Astrocyte of the hippocampus (primary cell): ENCODE measurements around the gene ZEB2.

Source experiments
- DNase-seq: peaks from one replicate; pipeline ENCODE4 v3.0.0; 2011; ENCODE audit warnings: low read depth, low spot score

Gene ZEB2

DNA sequence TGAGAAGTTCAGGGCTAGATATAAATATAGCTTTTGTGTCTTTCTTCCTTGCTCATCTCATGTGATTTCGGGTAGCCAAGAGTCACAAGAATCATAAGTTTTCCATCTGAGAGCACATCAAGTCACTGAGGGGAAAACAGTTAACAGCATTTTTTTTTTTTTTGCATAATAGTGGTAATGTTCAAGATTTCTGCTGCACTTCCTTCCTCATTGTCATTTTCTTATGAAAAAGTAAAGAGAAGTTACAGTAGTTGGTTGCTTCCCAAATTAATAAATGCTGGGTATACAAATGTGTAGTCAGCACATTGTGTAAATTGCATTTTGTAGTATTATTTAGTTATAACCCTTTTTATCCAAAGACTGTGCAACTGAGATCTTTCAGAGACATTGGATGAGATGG is 93.6 kb downstream of the ZEB2 start:
- DNase-seq: no peak

DNA sequence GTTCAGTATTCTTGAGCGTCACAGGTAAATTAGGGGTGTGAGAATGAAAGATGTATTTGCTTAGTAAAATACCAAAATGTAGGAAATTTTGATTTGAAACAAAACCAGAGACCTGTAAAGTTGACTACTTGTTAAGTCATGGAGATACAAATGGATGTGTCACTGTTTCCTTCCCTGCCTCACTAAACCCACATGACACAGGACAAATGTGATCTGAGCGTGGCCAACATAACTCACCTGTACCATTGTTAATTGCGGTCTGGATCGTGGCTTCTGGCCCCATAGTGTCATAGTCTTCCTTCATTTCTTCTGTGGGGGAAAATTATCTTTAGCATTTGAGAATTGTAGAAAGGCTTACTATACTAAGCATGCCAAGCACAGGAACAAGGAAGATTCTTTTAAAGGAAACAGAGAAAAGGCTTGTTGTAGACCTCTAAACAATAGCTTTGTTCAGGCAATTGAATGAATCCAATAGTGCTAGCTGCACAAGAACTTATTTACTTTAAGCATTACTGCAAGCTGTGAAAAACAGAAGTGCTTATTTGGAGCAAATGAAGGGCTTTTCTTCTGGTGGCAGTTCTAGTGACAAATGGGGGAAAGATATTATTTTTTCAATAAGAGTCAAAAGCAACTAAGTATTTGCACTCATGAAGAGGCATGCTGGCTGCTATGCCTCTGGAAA is 95.2 kb downstream of the ZEB2 start:
- DNase-seq: no peak

DNA sequence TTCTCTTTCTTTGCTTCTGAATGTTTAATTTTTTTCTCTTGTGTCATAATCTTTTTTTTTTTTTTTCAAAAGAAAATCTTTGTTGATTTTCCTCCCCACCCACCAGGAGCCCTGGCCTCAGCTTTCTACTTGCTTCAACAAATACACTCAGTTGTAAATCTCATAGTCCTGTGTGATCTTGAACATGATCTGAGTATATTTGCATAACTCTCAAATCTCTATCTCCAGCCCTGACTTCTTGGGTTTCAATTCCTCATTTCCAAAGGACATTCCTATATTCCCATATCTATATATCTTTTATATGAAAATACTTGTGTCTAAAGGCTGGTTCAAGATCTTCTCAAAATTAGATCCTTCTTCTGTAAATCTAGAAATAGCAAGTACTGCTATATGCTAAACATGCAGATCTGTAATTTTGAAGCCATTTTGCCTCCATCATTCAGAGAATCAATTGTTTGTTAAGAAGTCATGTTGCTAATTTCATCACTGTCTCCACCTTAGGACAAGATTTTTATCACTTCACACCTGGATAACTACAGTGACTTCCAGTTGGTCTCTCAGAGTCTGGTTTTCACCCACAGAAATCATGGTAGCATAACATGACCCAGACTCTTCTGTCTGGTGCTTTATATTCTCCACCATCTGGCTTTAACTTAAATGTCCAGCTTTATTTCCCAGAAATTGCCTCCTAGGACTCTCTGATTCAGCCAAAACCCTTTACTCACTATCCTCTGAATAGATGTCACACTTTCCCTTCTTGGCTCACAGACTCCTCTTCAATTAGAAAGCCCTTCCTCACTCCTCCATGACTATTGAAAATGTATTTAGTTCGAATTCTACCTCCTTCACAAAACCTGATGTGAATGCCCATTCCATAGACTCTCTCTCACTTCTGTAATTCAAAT is 98.1 kb downstream of the ZEB2 start:
- DNase-seq: no peak

DNA sequence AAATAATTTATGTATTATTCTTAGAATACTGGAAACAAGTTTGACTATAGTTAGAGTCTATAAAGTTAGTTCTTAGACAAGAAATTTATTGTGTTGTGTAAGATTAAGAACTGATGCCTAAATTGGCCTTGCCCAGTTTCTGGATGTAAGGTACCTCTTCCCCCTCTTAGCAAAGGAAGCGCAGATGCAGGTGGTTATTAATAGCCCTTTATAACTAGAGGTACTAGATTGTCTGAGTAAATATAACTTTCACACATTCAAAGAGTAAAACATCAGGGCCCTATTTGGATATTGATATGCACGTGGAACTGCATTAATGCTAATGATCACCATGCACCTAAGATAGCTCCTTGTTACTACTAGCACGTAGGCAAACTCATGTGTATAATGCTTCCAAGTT is 100.7 kb downstream of the ZEB2 start:
- no peak for DNase-seq

DNA sequence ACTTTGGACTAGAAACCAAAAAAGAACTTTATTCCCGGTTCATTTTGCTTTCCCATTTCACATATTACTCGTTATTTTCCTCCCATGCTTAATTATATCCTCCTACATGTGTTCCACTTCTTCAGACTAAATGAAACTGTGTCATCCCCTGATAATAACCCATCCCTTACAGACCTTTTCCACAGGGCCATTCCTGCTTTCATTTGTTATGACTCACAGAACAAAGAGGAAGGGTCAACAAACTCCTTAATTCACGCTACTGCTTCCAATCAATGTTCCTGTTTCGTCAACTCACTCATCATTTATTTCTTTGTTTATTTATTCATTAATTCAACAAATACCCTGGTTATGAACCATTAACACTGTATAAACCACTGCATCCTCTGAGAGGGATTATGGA is 104.5 kb downstream of the ZEB2 start:
- DNase-seq: no peak

DNA sequence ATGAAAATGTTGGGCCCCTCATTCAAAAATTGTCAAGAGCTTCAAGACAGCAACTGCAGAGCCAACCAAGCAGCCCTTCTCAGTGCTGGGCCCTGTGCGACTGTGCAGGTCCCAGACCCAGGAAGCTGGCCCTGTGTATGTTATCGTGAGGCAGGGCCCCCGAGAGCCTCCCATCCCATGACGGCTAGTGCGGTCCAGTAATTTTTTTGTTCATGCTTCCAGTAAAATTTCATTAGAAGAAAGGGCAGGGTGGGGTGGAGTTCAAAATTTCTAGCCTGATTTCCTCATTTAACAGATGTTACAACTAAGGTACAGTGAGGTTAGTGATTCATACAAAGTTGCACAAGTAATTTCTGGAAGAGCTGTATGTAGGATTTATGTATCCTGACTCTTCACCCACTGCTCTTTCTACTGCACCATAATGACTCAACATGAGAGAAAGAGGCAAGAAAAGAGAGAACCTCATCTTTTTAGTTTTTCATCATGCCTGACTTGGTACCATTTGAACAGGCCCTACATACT is 105.5 kb downstream of the ZEB2 start:
- peak; percentile 5 for DNase-seq

DNA sequence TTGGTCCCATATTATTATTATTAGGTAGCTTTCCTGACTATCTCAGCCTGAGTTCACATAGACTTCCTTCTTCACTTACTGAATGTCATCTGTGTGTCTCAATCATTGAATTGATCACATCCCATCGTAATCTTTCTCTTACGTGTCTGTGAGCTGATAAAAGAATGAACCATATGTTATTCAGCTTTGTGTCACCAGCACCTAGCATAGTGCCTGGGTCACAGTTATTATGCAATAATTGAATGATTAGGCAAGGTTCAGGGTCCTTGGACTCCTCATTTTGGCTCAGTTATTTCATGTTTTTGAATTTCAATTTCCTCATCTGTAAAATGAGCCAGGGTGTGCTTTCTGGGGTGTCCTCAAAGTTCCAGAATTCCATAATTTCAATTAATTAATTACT is 107.2 kb downstream of the ZEB2 start:
- no peak for DNase-seq

DNA sequence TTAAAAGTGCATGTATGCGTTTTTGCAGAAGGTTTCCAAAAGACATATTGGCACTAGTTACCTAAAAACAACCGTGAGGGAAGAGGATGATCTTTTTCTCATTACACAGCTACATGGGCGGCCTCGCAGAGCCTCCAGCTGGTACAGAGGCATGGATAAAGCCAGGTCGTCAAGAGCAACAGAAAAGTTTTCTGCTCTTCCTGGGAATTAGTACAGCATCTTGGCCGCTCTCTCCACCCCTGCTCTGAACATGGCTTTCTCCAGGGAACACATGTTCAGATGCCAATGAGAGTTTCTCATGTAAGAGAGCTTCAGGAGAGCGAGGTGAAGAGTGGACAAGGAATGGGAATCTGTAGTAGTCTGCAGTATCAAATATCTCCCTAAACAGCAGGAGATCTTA is 108.4 kb downstream of the ZEB2 start:
- DNase-seq: no peak

DNA sequence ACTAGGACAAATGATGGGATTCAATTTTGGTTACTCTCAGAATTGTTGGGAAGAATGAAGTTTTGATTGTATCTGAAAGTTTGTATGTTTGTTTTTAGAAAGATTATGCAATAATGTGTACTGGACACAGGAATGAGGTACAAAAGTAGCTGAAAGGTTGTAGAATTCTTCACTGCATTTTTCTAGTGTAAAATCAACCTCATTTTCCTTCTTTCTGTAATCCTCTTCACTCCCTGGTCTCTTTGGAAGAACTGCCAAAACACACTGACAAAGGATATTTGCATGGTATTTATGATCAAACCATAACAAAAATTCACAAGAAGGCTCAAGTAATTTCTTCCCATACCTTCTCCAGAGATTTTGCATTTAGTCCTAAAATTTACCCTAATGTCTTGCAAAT is 110.7 kb downstream of the ZEB2 start:
- DNase-seq: peak; percentile 15

DNA sequence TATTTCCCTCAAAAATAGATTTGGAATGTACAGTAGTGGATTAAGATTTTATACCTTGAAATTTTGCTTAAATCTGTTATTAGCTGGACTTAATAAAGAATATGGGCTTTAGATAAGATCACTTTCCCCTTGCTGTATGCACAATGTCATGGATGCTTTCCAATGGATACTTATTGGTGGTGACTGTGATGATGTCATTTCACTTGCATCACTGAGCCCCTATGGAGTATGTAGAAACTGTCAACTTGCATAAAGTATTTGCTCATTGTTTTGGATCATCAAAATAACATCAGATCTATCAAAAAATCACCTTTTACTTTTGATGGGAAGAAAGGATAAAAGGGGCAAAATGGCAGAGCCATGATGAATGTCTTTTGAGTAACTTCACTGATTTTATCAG is 112.7 kb downstream of the ZEB2 start:
- no peak for DNase-seq

DNA sequence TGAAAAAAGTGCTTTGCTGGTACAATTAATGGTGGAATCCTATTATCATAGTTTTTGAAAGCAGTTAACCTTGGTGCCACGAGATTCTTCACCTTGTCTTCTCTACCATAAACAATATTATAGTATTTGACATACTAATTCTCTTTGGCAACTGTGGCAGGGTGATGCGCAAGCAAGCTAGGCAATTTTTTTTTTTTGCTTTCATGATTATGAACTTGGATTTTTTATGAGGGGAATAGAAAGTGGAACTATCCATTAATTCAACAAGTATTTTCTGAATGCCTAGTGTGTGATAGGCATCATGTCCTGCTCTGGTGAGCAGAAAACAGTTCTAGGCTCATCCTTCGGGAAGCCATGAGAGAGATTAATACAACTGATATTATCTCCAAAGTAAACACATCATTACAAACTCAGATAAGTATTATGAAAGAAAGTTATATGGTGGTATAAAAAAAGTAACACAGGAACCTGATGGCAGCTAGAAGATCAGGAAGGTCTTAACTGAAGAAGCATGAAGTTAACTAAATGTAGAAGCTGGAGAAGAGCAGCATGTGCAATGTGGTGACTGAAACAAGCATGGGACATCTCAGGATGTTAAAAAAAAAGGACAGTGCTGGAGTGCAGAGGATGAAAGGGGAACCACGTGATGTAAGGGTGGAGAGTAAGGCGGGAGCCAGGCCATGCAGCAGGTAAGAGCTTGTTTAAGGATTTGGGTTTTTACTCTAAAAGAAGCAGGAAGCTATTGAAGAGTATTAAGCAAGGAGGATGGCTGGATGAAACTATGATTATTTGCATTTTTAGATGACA is 113.7 kb downstream of the ZEB2 start:
- no peak for DNase-seq

DNA sequence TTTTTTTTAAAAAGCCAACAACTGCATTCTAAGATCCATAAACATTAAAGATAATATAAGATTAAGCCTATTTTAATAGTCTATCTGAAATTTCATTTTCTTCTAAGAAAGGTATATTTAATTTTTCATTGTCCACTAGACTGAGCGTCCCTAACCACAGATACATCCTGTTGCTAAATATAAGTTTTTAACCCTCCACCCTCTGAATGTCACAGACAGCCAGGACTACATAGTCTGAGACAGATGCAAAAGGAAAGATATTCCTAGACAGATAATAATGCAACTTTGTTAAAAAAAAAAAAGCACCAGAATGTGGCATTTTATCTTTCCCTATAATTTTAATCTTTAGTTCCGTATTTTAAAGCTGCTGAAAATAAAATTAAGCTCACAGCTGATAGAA is 114.6 kb downstream of the ZEB2 start:
- DNase-seq: no peak

DNA sequence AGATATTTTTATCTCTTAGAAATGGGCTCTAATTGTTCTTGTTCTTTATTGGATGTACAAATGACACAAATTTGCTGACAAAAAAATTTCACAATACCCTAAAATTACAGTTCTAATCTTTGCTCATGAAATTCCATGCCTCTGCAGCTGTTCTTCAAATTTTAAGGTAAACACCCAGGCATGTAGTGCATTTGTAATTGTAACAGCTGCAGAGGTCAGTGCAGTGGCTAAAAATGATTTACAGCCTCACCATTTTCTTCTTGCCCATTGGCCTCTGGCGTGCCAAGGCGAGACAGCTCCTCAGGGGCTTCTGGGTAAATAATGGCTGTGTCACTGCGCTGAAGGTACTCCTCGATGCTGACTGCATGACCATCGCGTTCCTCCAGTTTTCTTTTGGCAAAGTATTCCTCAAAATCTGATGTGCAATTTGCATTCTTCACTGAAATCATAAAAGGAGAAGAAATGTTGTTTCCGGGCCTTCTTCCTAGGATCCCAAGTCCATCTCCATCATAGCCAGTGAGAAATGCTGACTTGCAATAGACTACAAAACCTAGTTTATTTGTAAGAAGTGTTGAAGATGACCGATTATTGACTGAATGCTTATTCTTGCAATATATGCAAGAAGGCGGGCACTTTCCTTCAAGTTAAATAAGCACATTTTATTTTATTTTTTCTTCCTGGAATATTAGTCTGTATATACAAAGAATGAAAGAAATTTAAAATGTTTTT is 115.2 kb downstream of the ZEB2 start:
- DNase-seq: no peak

DNA sequence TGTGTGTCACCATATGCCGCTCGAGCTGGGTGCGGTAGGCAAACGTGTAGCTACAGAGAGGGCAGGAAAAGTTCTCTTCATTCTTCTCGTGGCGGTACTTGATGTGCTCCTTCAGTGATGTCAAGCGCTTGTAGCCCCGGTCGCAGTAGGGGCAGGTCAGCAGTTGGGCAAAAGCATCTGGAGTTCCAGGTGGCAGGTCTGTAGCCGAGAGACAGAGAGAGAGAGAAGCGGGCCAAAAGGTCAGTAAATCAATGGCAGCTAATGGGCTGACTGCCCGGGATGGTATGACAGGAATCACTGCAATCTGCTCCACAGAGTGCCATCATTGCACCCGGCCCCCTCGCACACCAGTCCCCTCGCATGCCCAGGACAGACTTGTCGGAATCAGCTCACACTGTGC is 116.0 kb downstream of the ZEB2 start:
- DNase-seq: no peak

DNA sequence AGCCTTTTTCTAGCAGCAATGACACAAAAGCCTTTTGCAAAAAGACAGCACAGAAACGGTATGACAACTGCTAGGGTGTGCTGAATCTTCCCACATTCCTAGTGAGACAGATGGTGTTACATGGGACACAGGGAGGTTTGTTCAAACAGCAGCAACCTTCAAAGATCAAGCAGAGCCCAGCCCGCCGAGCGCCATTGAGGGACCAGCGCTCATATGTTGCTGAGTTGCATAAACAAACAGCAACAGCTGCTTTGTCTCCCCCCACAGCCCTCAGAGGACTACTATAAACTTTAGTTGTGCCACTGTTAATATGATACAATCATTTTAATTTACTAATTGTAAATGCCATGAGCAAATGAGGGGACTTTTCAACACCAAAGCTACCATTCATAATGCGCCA is 117.7 kb downstream of the ZEB2 start:
- DNase-seq: no peak

DNA sequence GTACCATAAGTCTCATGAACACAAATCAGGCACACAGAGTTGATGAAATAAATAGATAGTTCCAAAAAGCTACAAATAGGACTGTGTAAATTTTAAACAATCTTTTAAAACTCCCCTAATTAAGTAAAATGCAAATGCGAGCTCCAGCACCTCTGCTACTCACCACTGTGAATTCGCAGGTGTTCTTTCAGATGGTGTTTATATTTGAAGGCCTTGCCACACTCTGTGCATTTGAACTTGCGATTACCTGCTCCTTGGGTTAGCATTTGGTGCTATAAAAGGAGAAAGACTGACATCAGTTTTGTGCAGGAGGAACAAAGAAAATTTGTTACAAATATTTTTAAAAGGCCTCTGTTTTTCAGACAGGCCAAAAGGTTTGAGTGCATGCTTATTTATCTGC is 118.9 kb downstream of the ZEB2 start:
- no peak for DNase-seq

DNA sequence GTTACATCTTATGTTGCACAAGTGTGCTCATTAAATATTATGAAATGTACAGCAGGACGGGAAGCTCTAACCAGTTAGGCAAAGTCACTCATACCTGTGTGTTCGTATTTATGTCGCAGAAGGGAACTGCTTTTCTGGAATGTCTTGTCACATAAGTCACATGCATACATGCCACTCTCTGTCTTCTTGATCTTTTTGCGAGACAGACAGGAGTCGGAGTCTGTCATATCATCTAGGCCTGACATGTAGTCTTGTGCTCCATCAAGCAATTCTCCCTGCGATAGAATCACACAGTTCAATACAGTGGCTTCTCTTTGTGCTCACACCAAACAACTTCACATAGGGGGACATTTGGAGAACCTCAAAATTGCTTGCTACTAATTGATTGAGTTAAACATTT is 123.6 kb downstream of the ZEB2 start:
- no peak for DNase-seq

DNA sequence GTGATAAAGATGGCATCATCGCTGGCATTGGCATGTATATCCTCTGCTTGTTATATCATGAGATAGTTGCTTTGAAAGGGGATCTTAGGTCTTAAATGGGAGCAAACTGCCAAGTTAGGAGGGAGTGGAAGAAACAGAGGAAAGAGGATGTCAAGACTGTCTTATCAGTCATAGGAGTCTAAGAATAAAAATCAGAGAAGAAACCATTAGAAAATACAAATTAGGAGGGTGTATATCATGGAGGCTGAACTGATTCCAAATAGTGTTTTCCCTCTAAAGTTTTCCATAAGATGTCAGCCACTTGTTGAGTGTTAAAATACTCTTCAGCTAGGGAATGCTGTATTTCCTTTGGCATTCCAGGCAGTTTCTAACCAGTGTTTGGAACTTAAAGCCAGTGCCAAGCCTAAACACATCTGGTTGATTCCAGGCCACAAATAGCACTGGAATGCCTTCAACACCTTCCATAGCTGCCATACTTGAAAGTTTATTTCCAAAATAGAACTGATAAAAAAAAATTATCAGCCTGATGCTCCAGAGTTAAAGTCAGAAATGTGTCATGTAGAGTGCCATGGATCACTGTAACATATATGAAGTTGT is 129.4 kb downstream of the ZEB2 start:
- peak; percentile 79 for DNase-seq

DNA sequence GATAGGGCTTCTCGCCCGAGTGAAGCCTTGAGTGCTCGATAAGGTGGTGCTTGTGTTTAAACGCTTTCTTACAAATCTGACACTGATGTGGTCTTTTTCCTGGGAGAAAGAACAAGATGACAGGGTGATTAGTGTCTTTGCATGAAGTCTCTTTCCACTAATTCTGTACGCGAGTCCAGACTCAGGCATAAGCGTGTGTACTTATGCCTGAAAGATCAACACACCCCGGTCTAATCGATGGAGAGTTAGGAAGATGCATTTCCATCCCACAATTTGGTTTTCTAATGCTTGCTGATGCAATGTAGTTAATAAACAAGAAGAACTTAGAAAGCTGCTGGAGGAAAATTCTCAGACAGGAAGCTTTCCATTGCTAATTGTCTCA is 130.0 kb downstream of the ZEB2 start:
- DNase-seq: no peak

DNA sequence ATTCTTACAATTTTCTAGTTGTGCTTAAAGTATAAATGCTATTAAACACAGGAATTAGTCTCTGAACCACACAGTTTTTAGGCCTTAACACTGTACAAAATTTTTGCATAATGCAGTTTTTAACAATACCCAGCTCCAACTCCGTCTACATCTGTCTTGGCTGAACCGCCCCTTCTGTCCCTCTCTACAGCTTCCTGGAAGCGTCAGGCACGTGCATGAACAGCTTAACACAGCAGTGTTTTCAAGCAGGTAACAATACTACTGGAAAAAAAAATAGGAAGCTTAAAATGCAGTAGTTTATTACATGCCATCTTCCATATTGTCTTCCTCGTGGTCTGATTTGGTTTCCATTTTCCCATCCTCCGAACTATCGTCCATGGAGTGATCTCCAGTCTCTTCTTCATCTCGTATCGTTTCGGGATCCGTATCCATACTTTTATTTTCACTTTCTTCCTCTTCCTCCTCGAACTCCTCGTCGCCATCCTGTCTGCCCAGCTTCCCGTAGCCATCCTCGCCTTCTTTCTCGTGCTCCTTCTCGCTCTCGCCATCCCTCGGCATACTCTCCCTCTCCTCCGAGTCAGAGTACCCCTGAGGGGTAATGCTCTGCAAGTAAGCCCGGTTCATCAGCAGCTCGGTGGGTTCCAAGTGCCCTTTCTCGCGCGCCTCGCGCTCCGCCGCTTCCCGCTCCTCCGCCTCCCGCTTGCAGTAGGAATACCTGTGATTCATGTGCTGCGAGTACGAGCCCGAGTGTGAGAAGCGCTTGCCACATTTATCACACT is 130.6 kb downstream of the ZEB2 start:
- DNase-seq: no peak
